Spleen (tissue), 7 donors: ENCODE measurements around the gene C1orf141.

Experiments used
- POLR2A ChIP-seq, 3 donors: fragments of 450-650 bp; IDR thresholded peaks; one replicate each; pipeline ENCODE4 v1.5.1; 2017; ENCODE audit warnings: antibody characterized with exemption in 3 of 3, mild to moderate bottlenecking in 1 of 3
- TF ChIP-seq, protein P1 (sequence below), 11 experiments: fragments of 200-600 bp in 7 of 11; fragments of 450-650 bp in 4 of 11; sonication (generic) in 4 of 11; IDR thresholded peaks in 8 of 11; conservative IDR thresholded peaks in 3 of 11; 1 replicate in 7 of 11; 2 replicates in 4 of 11; pipeline versions ENCODE4 v1.4.0 to v1.8.0; 2016 to 2021; ENCODE audit warnings: antibody characterized with exemption in 11 of 11, inconsistent platforms in 4 of 11, mild to moderate bottlenecking in 1 of 11
- donor health status: DM: no; HTN: no; CAD: no; lungs with moderate emphysema.
- donor health status: DM: no; HTN: no; CAD: no.
- donor health status: DM: no; HTN: no; CAD: no.

DNA sequence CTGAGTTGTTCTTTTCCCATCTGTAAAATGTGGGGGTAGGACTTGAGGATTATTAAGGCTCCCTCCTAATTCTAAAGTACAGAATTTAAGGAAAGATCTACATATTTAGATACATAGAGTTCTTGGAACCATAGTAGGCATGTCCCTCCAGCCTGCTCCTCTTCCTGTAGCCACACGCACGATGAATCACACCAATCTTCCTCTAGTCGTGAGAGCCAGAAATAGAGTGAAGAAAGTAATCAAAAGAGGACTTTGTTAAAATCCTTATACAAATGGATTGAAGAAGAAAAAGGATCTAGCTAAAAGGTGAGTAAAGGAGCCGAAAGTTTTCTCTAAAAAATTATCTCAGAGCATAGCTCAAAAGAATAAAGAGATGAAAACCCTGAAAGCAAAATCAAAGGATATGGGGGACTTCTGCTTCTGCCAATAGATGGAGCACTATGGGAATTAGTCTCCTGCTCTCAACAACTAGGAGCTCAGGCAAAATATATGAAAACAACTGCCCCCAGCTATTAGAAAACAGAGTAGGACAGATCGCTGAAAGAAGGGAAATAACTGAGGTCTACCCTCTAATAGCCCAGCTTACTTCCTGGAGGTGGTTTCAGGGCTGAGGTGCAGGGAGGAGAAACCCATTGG, 8.5 kb downstream of the C1orf141 start:
- TF ChIP-seq, protein P1, sequence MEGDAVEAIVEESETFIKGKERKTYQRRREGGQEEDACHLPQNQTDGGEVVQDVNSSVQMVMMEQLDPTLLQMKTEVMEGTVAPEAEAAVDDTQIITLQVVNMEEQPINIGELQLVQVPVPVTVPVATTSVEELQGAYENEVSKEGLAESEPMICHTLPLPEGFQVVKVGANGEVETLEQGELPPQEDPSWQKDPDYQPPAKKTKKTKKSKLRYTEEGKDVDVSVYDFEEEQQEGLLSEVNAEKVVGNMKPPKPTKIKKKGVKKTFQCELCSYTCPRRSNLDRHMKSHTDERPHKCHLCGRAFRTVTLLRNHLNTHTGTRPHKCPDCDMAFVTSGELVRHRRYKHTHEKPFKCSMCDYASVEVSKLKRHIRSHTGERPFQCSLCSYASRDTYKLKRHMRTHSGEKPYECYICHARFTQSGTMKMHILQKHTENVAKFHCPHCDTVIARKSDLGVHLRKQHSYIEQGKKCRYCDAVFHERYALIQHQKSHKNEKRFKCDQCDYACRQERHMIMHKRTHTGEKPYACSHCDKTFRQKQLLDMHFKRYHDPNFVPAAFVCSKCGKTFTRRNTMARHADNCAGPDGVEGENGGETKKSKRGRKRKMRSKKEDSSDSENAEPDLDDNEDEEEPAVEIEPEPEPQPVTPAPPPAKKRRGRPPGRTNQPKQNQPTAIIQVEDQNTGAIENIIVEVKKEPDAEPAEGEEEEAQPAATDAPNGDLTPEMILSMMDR (IDR thresholded peaks at IDR 0.05 in 8 of 11, conservative IDR thresholded peaks at IDR 0.05 in 3 of 11), result no peak
- no peak for TF ChIP-seq POLR2A (IDR thresholded peaks at IDR 0.05)
